IPS-15b (cell line): ENCODE measurements around the gene ELMO1.
"Not testable (repeated sequence)": the region's sequence is repeated elsewhere in the genome, so short reads cannot be mapped to it uniquely, and the experiment has no call there.

Experiments used
- H3K27me3 ChIP-seq: one replicate; pipeline ENCODE4 v1.6.1; 2013; ENCODE audit warnings: low read length; ENCODE audit not compliant: control insufficient read depth, insufficient read depth
- H3K36me3 ChIP-seq: one replicate; pipeline ENCODE4 v1.6.1; 2013; ENCODE audit warnings: low read length; ENCODE audit not compliant: control insufficient read depth, insufficient read depth
- H3K4me1 ChIP-seq: one replicate; pipeline ENCODE4 v1.6.1; 2013; ENCODE audit warnings: mild to moderate bottlenecking, low read length; ENCODE audit not compliant: control insufficient read depth, insufficient read depth
- H3K4me3 ChIP-seq: one replicate; pipeline ENCODE4 v1.5.1; 2013; ENCODE audit warnings: low read depth, low read length
- H3K9ac ChIP-seq: one replicate; pipeline ENCODE4 v1.6.1; 2013; ENCODE audit warnings: low read depth, mild to moderate bottlenecking, low read length
- H3K9me3 ChIP-seq: one replicate; pipeline ENCODE4 v1.6.1; 2013; ENCODE audit warnings: mild to moderate bottlenecking, low read length; ENCODE audit not compliant: control insufficient read depth, insufficient read depth

ELMO1 gene

GRCh38 chr7:37133902-37134301, 314.8 kb downstream of the ELMO1 start:
- H3K9me3 ChIP-seq, H3K36me3 ChIP-seq, H3K4me1 ChIP-seq, H3K4me3 ChIP-seq, H3K9ac ChIP-seq, H3K27me3 ChIP-seq: not testable (repeated sequence)

GRCh38 chr7:37131855-37132254, 316.8 kb downstream of the ELMO1 start:
- Histone ChIP-seq H3K4me3 (no peak overlapping the region), H3K27me3 (no peaks in the 10 kb centered on the region), H3K36me3 (no peaks in the 10 kb centered on the region), H3K4me1 (no peaks in the 10 kb centered on the region), H3K9me3 (no peaks in the 10 kb centered on the region), H3K9ac (no peak overlapping the region)

- Histone ChIP-seq H3K9ac (no peak overlapping the region), H3K36me3 (no peaks in the 10 kb centered on the region), H3K27me3 (no peaks in the 10 kb centered on the region), H3K9me3 (no peaks in the 10 kb centered on the region), H3K4me3 (no peak overlapping the region), H3K4me1 (no peaks in the 10 kb centered on the region)
Measured at GRCh38 chr7:37129035-37129425, 319.6 kb downstream of the ELMO1 start.

GRCh38 chr7:37128327-37129034, 320.2 kb downstream of the ELMO1 start:
- Histone ChIP-seq H3K9ac (no peak overlapping the region), H3K4me3 (no peak overlapping the region), H3K36me3 (no peaks in the 10 kb centered on the region), H3K9me3 (no peaks in the 10 kb centered on the region), H3K27me3 (no peaks in the 10 kb centered on the region), H3K4me1 (no peaks in the 10 kb centered on the region)

GRCh38 chr7:37119296-37119860, 329.3 kb downstream of the ELMO1 start:
- Histone ChIP-seq H3K9ac (no peak overlapping the region), H3K9me3 (peaks cover 5% of the 10 kb centered on the region)

GRCh38 chr7:37118004-37118403, 330.7 kb downstream of the ELMO1 start:
- H3K4me1 ChIP-seq, result peaks cover 3% of the 10 kb centered on the region
- no peaks in the 10 kb centered on the region for H3K27me3 ChIP-seq
- peaks cover 5% of the 10 kb centered on the region for H3K9me3 ChIP-seq
- no peak overlapping the region for H3K4me3 ChIP-seq
- no peak overlapping the region for H3K9ac ChIP-seq
- H3K36me3 ChIP-seq, result no peaks in the 10 kb centered on the region

More at GRCh38 chr7:37119296-37119860, 329.3 kb downstream of the ELMO1 start:
- no peaks in the 10 kb centered on the region for H3K27me3 ChIP-seq
- no peak overlapping the region for H3K4me3 ChIP-seq
- H3K36me3 ChIP-seq, result no peaks in the 10 kb centered on the region
- peaks cover 3% of the 10 kb centered on the region for H3K4me1 ChIP-seq

- no peaks in the 10 kb centered on the region for H3K27me3 ChIP-seq
- peaks cover 5% of the 10 kb centered on the region for H3K9me3 ChIP-seq
- no peaks in the 10 kb centered on the region for H3K36me3 ChIP-seq
- no peak overlapping the region for H3K9ac ChIP-seq
- peaks cover 3% of the 10 kb centered on the region for H3K4me1 ChIP-seq
- H3K4me3 ChIP-seq, result no peak overlapping the region
Measured at GRCh38 chr7:37117292-37117691, 331.4 kb downstream of the ELMO1 start.

- Histone ChIP-seq H3K27me3 (no peaks in the 10 kb centered on the region), H3K4me1 (peaks cover 3% of the 10 kb centered on the region), H3K36me3 (no peaks in the 10 kb centered on the region), H3K9me3 (peaks cover 5% of the 10 kb centered on the region), H3K4me3 (no peak overlapping the region), H3K9ac (no peak overlapping the region)
Measured at GRCh38 chr7:37116093-37116701, 332.5 kb downstream of the ELMO1 start.

GRCh38 chr7:37113661-37114355, 334.9 kb downstream of the ELMO1 start:
- Histone ChIP-seq H3K36me3 (no peaks in the 10 kb centered on the region), H3K9ac (no peak overlapping the region), H3K9me3 (no peaks in the 10 kb centered on the region), H3K4me3 (no peak overlapping the region), H3K27me3 (no peaks in the 10 kb centered on the region), H3K4me1 (peaks cover 3% of the 10 kb centered on the region)

GRCh38 chr7:37112876-37113275, 335.8 kb downstream of the ELMO1 start:
- Histone ChIP-seq H3K9ac (no peak overlapping the region), H3K9me3 (no peaks in the 10 kb centered on the region), H3K36me3 (no peaks in the 10 kb centered on the region), H3K4me1 (peaks cover 3% of the 10 kb centered on the region), H3K4me3 (no peak overlapping the region), H3K27me3 (no peaks in the 10 kb centered on the region)

- no peaks in the 10 kb centered on the region for H3K9me3 ChIP-seq
- no peak overlapping the region for H3K9ac ChIP-seq
- no peak overlapping the region for H3K4me3 ChIP-seq
- peaks cover 3% of the 10 kb centered on the region for H3K4me1 ChIP-seq
- no peaks in the 10 kb centered on the region for H3K27me3 ChIP-seq
- no peaks in the 10 kb centered on the region for H3K36me3 ChIP-seq
Measured at GRCh38 chr7:37112218-37112617, 336.4 kb downstream of the ELMO1 start.
